GM12874 (cell line): ENCODE measurements around the gene MAPK7.

Experiments
- TF ChIP-seq, protein P1 (sequence below): IDR thresholded peaks from 2 replicates; pipeline ENCODE4 v1.5.1; 2011; ENCODE audit warnings: low read depth, mild to moderate bottlenecking, control low read depth, low read length, moderate library complexity; ENCODE audit not compliant: insufficient read depth

Gene MAPK7

DNA sequence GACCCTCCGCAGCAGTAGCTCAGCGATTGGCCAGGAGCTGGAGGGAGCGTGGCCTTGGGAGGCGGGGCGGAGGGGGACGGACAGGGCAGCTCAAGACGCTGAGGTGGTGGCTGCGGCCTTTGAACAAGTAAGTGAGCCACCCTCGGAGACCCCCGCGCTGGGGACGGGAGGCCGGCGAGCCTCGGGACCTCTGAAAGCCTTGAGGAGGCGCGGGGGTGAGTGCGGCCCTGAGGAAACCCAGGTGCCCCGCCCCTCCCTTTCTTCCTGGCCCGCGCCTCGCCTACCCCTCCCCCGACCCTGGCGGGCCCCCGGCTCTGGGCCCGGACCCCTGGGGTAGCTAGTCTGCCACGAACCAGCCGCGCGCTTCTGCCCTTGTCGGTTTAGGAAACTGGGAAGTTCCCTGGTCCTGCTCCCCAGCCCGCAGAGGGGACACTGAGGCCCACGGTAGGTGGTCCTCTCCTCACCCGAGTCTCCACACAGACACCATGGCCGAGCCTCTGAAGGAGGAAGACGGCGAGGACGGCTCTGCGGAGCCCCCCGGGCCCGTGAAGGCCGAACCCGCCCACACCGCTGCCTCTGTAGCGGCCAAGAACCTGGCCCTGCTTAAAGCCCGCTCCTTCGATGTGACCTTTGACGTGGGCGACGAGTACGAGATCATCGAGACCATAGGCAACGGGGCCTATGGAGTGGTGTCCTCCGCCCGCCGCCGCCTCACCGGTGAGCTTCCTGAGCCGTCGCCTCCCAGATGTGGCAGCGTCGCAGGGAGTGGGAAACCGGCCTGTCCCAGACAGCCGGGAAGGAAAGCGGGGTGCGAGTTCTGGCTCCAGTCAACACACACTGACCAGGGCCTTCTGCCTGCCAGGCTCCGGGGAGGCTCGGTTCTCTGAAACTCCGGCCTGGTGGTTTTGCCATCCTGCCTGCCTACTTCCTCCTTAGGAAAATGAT is at the start of gene MAPK7:
Gene MAPK7, plus strand, starts transcription at position 83 of the 945 bp plus-strand sequence. Its CDS starts 403 bp downstream, at position 486.
- TF ChIP-seq, protein P1, sequence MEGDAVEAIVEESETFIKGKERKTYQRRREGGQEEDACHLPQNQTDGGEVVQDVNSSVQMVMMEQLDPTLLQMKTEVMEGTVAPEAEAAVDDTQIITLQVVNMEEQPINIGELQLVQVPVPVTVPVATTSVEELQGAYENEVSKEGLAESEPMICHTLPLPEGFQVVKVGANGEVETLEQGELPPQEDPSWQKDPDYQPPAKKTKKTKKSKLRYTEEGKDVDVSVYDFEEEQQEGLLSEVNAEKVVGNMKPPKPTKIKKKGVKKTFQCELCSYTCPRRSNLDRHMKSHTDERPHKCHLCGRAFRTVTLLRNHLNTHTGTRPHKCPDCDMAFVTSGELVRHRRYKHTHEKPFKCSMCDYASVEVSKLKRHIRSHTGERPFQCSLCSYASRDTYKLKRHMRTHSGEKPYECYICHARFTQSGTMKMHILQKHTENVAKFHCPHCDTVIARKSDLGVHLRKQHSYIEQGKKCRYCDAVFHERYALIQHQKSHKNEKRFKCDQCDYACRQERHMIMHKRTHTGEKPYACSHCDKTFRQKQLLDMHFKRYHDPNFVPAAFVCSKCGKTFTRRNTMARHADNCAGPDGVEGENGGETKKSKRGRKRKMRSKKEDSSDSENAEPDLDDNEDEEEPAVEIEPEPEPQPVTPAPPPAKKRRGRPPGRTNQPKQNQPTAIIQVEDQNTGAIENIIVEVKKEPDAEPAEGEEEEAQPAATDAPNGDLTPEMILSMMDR, result no peak

DNA sequence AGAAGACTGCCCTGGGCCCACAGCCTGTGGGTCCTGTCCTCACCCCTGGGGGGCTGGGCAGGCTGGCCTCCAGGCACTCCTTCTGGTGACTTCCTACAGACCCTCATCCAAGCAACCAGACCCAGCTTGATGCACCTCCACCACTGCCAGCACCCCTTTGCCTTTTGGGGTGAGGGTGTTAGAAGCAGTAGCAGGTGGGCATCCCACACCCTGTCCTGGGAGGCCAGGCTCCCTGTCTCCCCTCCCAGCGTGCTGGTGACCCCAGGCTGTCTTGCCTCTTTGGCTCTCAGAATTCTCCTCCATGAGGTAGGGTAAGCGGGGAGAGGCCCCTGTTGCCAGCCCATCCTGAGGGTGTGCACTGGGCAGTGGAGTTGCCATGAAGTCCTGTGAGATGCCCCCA is 49.2 kb upstream of the MAPK7 start:
- TF ChIP-seq, protein P1, result no peak

DNA sequence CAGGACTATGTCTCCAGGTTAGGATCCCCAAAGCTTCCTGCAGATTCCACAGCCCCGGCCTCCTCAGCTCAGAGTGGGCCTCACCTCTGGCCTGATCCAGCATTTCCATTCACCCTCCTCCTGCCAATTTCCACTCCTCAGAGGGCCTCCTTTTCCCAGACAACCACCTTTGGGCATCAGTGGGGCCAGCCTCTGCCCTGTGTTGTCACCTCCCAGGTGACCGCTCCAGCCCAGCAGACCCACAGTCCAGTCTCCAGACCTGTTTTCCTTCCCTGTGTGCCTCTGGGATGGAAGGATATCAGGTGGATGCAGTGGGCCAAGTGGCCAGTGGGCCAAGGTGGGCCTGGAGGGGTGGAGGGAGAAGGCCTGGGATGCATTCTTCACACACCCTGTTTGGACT is 48.5 kb upstream of the MAPK7 start:
- TF ChIP-seq, protein P1, result no peak

DNA sequence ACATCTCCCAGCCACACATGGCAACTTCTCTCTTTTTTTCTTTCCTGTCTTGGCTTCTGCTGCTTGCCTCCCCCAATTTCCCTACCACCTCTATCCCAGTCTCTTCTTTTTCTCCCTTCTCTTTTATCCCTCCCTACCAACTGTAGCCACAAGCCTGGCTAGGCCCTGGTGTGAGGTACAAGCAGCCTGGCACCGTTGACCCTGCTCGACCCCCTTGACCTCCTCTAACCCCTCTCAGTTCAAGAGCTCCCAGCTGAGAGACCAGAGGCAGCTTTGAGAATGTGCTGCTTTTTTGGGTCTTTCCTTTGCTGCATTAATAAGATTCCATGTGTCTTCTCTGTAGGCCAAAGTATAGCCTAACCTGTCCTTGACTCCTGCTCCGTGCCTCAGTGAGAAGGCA is 48.0 kb upstream of the MAPK7 start:
- TF ChIP-seq, protein P1, result no peak

DNA sequence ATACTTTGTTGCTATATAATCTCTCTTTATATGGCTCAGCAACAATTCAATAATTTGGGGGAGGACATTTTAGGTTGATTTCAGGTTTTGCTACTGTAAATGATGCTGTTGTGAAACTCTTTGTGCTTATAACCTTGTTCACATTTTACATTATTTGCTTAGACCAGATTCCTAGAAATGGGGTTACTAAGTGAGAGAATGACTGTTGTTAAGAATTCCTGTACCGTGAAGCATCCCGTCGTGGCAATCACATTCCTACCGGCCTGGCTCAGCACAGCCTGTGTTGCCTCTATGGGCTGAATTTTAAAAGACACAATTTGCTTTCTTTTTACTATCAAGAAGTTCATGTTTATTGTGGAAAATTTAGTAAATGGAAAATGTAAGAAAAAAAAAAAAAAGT is 47.2 kb upstream of the MAPK7 start:
- TF ChIP-seq, protein P1, result no peak

DNA sequence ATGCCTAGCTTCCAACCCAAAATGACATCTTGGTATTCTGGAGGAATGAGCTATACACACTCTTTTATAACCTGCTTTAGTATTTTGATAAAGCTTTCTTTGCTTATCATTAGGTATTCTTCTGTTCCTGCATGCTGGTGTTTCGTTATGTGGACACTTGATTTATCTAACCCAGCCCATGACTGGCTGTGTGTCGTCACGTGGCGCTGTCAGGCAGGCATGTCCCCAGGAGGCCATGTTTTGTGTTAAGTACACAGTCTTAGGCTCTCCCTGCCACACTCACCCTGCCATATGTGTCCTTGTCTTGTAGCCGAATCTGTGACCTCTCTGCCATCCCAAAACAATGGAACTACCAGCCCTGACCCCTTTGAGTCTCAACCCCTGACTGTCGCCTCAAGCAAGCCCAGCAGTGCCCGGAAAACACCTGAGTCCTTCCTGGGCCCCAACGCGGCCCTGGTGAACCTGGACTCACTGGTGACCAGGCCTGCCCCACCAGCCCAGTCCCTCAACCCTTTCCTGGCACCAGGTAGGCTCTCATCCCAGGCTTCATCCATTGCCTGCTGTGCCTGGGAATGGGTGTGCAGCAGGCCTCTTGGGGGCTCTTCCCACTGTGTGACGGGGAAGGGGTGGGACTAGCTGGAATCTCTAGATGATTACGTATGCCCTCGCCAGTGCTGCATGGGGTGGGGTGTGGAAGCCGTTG is 46.6 kb upstream of the MAPK7 start:
- TF ChIP-seq, protein P1, result no peak

DNA sequence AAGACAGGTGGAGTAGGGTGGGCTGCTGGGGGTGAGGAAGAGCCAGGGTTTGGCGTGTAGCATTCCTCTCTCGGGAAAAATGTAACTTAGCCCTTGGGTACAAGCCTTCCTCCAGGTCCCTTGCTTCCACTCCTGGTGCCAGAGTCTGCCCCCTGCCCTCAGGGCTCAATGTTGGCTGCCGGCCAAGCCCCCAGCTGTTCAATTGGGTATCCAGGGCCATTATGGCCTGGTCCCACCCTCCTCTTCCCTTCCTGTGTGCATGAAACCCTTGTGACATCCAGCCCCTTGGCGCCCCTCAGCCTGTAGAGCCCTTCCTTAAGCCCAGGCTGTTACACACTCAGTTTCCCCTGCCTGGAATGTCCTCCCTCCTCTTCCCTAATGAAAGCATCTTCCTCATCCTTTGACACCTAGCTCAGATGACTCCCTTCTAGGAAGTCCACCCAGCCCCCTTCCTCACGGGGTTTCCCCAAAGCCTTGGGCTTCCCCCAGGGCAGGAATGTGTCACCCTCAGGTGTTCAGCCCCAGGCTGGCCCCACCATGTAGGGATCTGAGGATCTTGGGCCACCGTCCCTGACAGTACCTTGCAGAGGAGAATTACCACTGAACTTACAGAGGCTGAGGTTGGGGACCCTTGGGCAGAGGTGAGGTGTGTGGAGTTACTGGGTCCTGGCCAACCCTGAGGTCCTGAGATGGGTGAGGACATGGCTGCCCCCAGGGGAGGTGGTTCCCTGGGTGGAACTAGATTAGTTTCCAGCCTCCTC is 45.7 kb upstream of the MAPK7 start:
- TF ChIP-seq, protein P1, result no peak
